Endothelial cell of umbilical vein (primary cell): ENCODE results near the gene F8.

ENCODE experiments used
- POLR2A ChIP-seq: IDR thresholded peaks from 2 replicates; pipeline ENCODE4 v1.6.1; 2012; ENCODE audit warnings: low read depth, mild to moderate bottlenecking, control low read depth, low read length
- TF ChIP-seq, protein P1 (sequence below), 2 donors: IDR thresholded peaks; 1 replicate in 1 of 2; 2 replicates in 1 of 2; pipeline ENCODE4 v1.5.1; 2011; ENCODE audit warnings: low read length in 2 of 2, mild to moderate bottlenecking in 2 of 2, moderate library complexity in 2 of 2, control low read depth in 1 of 2, inconsistent platforms in 1 of 2, low read depth in 1 of 2; ENCODE audit not compliant: insufficient read depth in 1 of 2; ENCODE audit errors: extremely low read depth in 1 of 2

- TF ChIP-seq, protein P1, sequence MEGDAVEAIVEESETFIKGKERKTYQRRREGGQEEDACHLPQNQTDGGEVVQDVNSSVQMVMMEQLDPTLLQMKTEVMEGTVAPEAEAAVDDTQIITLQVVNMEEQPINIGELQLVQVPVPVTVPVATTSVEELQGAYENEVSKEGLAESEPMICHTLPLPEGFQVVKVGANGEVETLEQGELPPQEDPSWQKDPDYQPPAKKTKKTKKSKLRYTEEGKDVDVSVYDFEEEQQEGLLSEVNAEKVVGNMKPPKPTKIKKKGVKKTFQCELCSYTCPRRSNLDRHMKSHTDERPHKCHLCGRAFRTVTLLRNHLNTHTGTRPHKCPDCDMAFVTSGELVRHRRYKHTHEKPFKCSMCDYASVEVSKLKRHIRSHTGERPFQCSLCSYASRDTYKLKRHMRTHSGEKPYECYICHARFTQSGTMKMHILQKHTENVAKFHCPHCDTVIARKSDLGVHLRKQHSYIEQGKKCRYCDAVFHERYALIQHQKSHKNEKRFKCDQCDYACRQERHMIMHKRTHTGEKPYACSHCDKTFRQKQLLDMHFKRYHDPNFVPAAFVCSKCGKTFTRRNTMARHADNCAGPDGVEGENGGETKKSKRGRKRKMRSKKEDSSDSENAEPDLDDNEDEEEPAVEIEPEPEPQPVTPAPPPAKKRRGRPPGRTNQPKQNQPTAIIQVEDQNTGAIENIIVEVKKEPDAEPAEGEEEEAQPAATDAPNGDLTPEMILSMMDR (IDR thresholded peaks at IDR 0.05; ENCODE audit: extremely low read depth in 1 of 2, insufficient read depth in 1 of 2, low read depth in 1 of 2, low read length in 2 of 2): no peak
- TF ChIP-seq POLR2A: no peak
Measured at GRCh38 chrX:154981116-154981411, 41.5 kb downstream of the F8 start.
